Glomerular endothelial cell (primary cell): Measurements from ENCODE around the gene MEMO1. TPM values are rescaled to one million over a fixed set of nuclear protein-coding genes. Genes with fewer than 3 reads are reported as not detected.
"Not testable (repeated sequence)": the region's sequence is repeated elsewhere in the genome, so short reads cannot be mapped to it uniquely, and the experiment has no call there.

Experiments used
- DNase-seq: peaks from one replicate; pipeline ENCODE4 v3.0.0-alpha.2; 2011; ENCODE audit warnings: low read depth, low spot score; ENCODE audit errors: extremely low read depth
- total RNA-seq: library from RNA; depleted of rRNA; stranded (reverse); fragments of >200 nt; gene quantifications from 2 replicates; pipeline ENCODE4 v1.2.3, GENCODE V29; 2015

The MEMO1 gene
- total RNA-seq, 1 donor from 2014 or later = 34.7 TPM

DNA sequence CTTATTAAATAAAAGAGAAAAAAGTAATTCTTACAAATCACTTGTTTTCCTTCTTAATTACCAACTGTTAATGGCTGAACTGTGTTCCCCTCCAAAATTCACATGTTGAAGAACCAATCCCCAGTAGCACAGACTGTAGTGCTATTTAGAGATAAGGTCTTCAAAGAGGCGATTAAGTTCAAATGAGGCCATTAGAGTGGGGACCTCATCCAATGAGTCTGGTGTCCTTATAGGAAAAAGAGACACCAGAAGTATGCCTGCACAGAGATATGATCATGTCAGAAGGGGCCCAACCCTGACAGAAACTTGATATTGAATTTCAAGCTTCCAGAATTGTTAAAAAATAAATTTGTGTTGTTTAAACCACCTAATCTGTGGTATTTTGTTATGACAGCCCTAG is 89.8 kb downstream of the MEMO1 start:
- no peak for DNase-seq

DNA sequence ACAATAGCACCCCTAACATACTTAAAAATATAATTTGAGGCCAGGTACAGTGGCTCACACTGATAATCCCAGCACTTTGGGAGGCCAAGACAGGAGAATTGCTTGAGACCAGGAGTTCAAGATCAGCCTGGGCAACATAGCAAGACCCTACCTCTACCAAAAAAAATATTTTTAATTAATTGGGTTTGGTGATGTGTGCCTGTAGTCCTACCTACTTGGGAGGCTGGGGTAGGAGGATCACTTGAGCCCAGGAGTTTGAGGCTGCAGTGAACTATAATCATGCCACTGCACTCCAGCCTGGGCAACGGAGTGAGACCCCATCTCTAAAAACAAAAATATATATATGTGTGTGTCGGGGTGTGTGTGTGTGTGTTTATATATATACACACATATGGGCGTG is 91.3 kb downstream of the MEMO1 start:
- DNase-seq = no peak

DNA sequence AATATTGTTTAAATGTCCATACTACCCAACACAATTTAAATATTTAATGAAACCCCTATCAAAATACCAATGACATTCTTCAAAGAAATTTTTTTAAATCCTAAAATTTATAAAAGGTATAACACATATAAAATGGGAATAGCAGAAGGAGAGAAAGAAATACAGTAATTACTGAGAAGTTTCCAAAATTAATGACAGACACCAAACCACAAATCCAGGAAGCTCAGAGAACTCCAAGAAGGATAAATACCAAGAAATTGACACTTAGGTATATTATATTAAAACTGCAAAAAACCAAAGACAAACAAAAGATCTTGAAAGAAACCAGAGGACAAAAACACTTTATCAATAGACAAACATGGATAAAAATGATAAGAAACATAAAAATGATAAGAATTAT is 101.1 kb downstream of the MEMO1 start:
- no peak for DNase-seq

DNA sequence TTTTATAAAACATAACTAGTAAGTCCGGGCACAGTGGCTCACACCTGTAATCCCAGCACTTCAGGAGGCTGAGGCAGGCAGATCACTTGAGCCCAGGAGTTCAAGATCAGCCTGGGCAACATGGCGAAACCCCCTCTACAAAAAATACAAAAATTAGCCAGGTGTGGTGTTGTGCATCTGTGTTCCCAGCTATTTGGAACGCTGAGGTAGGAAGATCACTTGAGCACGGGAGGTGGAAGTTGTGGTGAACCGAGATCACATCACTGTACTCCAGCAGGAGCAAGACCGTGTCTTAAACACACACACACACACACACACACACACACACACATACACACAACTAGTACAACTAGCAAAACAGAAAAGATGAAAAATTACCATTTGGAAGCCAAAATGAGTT is 103.3 kb downstream of the MEMO1 start:
- not testable (repeated sequence) for DNase-seq

DNA sequence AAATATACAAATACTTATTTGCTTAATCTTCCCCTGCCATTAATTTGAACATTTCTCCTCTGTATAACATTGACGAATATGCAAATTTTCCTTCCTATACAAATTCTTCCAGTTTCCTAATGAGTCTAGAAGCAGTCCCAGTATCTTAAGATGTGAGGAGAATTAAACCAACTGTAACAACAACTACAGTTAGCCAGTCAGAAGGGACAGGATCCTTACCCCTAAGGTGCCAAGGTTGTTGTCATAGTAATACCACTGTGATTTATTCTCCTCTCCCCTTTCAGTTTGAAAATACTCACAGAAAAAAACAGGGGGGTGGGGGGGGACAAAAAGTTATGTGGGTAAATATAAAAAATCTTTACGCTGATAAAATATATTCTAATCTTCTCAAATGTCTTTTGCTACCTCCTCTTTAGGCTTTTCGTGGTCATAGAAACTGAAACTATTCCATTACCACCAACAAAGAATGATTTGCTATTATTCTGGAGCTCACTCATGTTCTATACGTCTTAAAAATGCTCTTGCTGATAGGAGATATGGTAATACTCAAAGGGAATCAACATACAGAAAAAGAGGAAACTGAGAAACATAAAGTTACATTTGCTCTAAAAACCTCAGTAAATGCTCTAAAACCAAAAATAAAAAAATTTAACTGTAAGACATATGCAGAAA is 107.6 kb downstream of the MEMO1 start:
- no peak for DNase-seq

DNA sequence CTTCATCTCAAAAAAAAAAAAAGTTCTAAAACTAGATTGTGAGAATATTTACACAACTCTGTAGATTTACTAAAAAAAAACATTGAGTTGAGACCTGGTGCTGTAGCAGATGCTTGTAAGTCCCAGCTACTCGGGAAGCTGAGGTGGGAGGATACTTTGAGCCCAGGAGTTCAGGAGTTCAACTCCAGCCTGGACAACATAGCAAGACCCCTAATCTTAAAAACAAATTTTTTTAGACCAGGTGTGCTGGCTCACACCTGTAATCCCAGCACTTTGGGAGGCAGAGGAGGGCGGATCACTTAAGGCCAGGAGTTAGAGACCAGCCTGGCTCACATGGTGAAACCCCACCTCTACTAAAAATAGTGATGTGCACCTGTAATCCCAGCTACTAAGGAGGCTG is 108.9 kb downstream of the MEMO1 start:
- no peak for DNase-seq

DNA sequence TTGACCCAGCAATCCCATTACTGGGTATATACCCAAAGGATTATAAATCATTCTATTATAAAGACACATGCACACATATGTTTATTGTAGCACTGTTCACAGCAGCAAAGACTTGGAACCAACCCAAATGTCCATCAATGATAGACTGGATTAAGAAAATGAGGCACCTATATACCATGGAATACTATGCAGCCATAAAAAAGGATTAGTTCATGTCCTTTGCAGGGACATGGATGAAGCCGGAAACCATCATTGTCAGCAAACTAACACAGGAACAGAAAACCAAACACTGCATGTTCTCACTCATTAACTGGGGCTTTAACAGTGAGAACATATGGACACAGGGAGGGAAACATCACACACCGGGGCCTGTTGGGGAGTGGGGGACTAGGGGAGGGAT is 110.7 kb downstream of the MEMO1 start:
- DNase-seq = not testable (repeated sequence)

DNA sequence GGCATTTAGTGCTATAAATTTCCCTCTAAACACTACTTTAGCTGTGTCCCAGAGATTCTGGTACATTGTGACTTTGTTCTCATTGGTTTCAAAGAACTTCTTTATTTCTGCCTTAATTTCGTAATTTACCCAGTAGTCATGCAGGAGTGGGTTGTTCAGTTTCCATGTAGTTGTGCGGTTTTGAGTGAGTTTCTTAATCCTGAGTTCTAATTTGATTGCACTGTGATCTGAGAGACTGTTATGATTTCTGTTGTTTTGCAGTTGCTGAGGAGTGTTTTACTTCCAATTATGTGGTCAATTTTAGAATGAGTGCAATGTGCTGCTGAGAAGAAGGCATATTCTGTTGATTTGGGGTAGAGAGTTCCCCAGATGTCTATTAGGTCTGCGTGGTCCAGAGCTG is 112.5 kb downstream of the MEMO1 start:
- DNase-seq = not testable (repeated sequence)

DNA sequence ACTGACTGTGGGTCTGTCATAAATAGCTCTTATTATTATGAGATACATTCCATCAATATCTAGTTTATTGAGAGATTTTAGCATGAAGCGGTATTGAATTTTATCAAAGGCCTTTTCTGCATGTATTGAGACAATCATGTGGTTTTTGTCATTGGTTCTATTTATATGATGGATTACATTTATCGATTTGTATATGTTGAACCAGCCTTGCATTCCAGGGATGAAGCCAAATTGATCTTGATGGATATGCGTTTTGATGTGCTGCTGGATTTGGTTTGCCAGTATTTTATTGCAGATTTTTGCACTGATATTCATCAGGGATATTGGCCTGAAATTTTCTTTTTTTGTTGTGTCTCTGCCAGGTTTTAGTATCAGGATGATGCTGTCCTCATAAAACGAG is 113.5 kb downstream of the MEMO1 start:
- not testable (repeated sequence) for DNase-seq

DNA sequence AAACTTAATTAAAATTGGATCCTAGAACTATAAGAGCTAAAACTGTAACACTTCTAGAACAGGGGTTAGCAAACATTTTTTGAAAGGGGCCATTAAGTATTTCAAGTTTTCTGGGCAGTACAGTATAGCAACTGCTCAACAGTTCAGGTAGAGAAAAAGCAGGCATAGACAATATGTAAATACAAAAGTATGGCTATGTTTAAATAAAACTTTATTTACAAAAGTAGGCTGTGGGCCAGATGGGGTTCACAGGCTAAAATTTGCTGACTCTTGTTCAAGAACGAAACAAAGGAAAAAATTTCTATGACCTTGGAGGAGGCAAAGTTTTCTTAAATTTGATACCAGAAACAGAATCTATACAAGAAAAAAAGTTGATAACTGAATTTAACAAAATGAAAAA is 114.5 kb downstream of the MEMO1 start:
- DNase-seq = no peak

DNA sequence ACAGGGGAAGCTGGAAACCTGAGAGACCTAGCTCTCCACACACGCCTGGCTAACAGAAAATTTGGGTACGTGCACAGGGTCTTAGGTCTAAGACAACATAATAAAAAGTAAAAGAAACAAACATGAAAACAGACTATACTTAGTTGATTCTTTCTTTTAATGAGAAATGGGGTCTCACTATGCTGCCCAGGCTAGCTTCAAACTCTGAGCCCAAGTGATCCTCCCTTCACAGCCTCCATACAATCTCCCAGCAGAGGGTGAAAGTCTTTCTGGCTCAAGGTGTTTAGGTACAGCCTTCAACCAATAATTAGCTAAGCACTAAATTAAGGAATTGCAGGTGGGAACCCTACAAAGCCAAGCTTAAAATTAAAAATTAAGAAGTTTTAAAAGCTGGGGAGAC is 116.2 kb downstream of the MEMO1 start:
- DNase-seq = no peak

DNA sequence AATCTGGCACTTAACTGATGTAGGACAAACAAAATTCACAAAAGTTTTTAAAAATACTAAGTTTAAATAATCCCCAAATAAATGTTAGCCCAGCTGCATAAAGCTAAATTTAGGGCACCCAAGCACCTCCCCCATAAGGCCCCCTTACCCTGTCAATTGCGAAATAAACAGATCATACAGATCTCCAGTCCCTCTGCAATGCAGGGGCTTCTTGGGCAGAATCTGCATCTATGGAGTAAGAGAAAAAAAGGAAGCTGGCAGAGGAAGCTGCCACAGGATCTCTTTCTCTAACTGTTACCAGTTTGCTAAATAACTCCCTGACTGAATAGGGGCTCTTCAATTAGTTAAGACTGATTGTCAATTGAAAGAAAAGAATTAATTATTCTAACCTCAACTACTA is 117.7 kb downstream of the MEMO1 start:
- no peak for DNase-seq

DNA sequence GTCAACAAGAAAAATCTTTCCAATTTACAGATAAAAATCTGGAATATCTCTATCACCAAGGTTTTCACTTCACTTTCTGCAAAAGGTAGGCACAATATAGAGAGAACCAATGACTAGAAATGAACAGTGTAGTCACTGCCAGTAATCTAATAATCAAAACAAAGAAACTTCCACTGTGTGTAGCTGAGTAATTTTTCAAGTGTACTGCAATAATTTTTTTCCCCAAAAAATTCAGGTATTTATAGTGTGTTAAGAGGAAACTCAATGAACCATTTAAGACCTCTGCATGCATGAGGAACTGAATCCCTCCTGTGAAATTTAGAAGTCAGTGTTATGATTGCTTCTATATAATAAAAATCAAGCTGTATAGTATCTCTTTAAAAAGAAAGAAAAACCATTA is 121.8 kb downstream of the MEMO1 start:
- no peak for DNase-seq

DNA sequence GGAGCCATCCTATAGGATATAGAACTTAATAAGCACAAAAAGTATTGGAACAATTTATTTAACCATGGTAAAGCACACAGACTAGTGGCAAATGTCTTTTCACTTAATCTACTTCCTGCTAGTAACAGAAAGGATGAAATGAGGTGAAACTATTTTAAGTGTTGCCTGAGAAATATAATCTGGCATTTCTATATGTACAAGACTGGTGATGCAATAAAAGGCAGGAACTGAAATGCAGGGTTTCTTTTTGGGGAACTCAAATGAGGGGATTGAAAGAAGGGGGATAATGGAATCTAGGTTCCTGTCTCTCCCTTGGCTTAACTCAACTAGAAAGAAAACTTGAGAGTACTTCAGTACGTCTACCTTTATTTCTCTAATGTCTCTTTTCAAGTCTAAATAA is 122.3 kb downstream of the MEMO1 start:
- no peak for DNase-seq

DNA sequence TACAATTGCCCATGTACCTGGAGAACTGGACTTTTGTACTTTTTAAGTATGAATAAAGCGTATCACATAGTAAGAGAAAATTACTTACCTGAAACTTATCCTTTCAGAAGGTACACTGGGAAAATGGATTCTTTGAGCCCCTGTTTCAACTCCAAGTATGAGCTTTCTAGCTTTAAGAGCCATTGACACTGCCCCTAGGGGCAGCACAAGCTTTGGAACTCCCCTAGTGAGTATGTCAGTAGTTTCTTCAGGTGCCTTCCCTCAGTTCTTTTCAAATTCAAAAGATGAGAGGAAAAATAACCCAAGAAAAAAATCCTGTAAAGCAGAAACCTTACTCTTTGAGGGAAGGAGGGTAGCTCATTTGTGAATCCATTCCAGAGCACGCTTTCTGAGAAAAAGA is 124.1 kb downstream of the MEMO1 start:
- DNase-seq = no peak

DNA sequence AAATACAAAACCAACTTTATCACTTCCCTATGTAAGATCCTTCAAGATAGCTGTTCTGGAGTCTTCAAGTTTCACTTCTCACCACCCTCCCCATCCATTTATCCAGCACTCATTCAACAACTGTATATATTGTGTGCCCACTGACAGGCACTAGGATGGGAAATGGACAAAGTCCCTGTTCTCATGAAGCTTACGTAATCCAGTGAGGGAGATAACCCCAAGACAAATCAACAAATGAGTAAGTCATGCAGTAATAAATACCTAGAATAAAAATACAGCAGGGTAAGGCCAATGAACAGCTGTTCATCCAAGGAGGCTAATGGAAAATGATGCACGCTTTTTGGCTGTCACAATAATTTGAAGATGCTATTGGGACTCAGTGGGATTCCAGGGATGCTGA is 133.8 kb downstream of the MEMO1 start:
- DNase-seq = no peak

DNA sequence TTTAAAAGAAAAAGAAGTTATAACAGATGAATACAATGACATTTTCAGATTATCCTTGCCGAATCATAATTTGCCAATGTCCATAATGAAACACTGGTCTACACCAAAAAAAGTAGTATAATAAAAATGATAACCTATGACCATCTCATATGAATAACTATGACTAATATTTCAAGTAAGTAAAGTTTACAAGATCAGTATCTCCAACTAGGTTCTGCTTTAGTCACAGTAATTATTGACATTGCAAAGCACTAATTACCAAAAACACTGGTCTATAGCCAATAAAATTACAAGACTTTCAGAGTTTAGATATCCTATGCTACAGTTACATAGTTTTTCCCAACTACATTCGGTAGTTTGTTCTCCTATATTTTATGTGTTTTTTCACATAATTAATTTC is 136.7 kb downstream of the MEMO1 start:
- no peak for DNase-seq

DNA sequence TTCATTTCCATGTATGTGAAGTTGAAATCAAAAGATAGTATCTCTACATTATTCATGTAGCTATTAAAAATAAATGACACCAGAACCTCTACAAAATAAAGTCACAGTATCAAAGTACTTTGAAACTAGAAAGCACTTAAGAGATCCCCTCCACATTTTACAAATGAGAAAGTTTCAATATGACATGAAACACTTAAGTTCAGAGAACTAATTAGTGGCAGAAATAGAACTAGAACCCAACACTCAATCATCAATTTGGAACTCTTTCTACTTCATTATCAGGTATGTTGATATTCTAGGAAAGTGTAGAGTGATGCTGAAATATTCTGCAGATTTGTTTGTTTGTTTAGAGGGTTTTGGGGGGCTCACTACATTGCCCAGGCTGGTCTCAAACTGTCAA is 145.6 kb downstream of the MEMO1 start:
- no peak for DNase-seq

DNA sequence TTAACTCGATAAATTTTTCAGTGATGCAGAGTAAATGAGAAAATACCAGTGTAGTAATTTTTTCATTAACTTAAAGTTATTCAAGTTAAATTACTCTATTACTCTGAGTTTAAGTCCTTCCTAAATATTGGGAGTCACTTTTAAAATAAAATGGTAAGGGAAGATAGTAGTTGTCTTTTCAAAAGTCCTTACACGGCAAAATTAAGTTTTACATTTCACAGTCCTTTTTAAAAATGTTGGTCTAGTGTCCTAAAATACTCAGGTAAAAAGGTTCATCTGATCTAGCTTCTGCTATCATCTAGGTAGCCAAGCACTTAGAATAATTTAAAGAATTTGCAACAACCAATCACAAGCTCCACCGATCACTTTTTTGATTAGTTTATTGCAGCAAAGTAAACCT is 146.9 kb downstream of the MEMO1 start:
- DNase-seq = no peak

DNA sequence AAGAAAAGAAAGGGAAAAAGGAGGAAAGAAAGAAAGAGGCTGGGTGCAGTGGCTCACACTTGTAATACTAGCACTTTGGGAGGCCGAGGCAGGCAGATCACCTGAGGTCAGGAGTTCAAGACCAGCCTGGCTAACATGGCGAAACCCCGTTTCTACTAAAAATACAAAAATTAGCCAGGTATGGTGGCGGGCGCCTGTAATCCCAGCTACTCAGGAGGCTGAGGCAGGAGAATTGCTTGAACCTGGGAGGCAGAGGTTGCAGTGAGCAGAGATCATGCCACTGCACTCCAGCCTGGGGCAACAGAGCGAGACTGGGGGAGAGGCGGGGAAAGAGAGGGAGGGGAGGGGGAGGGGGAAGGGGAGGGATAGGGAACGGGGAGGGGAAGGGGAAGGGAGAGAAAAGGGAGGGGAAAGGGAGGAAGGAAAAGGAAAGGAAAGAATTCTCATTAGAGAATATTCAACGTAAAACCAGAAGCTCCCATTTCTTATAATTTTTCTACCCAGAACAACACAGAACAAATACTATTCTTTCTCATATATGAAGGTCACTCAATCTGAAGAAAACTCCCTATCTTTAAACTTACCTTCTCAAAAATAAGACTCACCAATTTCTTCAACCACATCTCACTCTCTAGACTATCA is 147.7 kb downstream of the MEMO1 start:
- not testable (repeated sequence) for DNase-seq

DNA sequence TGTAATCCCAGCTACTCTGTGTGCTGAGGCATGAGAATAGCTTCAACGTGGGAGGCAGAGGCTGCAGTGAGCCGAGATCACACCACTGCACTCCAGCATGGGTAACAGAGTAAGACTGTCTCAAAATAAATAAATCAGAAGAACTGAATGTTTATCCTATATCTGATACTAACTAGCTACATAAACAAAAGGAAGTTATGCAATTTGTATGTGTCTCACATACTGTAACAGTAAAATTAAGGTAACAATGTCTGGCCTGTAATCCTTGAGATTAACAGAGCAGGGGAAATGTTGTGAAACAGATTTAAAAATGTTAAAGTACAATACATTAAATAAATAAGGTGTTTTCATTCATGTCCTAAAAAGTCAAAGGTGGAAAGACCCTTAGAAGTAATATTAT is 150.8 kb downstream of the MEMO1 start:
- DNase-seq = no peak

DNA sequence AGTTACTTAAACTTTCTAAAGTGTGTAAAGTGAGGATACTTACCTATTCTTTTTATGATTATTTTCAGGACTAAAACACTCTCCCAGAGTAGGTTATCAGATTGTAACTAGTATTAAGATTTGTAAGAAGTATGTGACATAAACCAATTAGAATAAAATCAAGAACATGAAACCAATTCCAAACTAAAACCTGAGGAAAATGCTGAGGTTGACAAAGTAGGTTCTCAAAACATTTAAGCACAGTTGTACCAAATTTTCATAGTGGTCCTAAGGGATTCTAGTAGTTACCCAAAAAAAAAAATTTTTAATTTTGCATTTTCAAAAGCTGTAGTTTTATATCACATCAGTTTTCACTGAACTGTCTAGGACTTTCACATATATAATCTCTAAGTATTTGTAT is 157.3 kb downstream of the MEMO1 start:
- no peak for DNase-seq

DNA sequence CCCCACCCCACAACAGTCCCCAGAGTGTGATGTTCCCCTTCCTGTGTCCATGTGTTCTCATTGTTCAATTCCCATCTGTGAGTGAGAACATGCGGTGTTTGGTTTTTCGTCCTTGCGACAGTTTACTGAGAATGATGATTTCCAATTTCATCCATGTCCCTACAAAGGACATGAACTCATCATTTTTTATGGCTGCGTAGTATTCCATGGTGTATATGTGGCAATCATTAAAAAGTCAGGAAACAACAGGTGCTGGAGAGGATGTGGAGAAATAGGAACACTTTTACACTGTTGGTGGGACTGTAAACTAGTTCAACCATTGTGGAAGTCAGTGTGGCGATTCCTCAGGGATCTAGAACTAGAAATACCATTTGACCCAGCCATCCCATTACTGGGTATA is 168.7 kb downstream of the MEMO1 start:
- DNase-seq = not testable (repeated sequence)
